ENCODE results near the gene FTSJ1.

Gene FTSJ1

GRCh38 chrX:48508400-48509244 is 32.6 kb downstream of the FTSJ1 start, which contains the start of gene PORCN:
TSS of gene PORCN (plus strand) at chrX:48508992. CDS start at chrX:48509821, 829 bp downstream.
- in situ Hi-C loops (cut with HindIII; ENCODE audit: low pct_ligation_motif_present, low sequenced_read_pairs), result no loop called here
- peak within 1 kb of the TSS; percentile 80 for H3K4me3 ChIP-seq (ENCODE audit: low read depth, low read length)
- TF ChIP-seq CTCF (IDR thresholded peaks at IDR 0.05; ENCODE audit: low read depth, low read length, missing control alignments), result no peak
- H3K27ac ChIP-seq, result peak within 1 kb of the TSS; percentile 70
- H3K36me3 ChIP-seq (replicated peaks), result no peaks in the 10 kb centered on the region
- H3K27me3 ChIP-seq (replicated peaks), result no peaks in the 10 kb centered on the region
- peak; percentile 35 for DNase-seq

- no peak for TF ChIP-seq CTCF (IDR thresholded peaks at IDR 0.05; ENCODE audit: low read depth, low read length, missing control alignments)
- peak overlapping the region; percentile 80 for H3K4me3 ChIP-seq (ENCODE audit: low read depth, low read length)
- in situ Hi-C loops (cut with HindIII; ENCODE audit: low pct_ligation_motif_present, low sequenced_read_pairs), result no loop called here
- peak overlapping the region; percentile 70 for H3K27ac ChIP-seq
- H3K27me3 ChIP-seq (replicated peaks), result no peaks in the 10 kb centered on the region
- no peak for DNase-seq
- H3K36me3 ChIP-seq (replicated peaks), result no peaks in the 10 kb centered on the region
These were observed 33.2 kb downstream of the FTSJ1 start for GRCh38 chrX:48509245-48509590.

DNA sequence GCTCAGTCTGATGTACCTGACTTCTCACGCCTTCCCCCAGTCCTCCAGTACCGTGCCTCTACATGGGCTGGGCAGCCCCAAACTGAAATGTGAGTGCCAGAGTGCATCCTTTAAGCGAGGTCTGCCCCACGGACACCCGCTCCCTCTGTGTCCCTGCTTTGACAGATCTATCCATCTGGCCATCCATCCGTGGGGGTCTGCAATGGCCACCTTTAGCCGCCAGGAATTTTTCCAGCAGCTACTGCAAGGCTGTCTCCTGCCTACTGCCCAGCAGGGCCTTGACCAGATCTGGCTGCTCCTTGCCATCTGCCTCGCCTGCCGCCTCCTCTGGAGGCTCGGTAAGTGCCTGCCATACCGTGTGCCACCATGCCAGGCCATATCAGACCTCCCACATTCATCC is 33.6 kb downstream of the FTSJ1 start:
- Histone ChIP-seq H3K27ac (no peak overlapping the region), H3K4me3 (ENCODE audit: low read depth, low read length) (peak overlapping the region; percentile 80), H3K36me3 (replicated peaks) (no peaks in the 10 kb centered on the region), H3K27me3 (replicated peaks) (no peaks in the 10 kb centered on the region)
- TF ChIP-seq CTCF (IDR thresholded peaks at IDR 0.05; ENCODE audit: low read depth, low read length, missing control alignments), result no peak
- DNase-seq, result no peak
- in situ Hi-C loops (cut with HindIII; ENCODE audit: low pct_ligation_motif_present, low sequenced_read_pairs), result no loop called here

GRCh38 chrX:48511560-48511959 is 35.6 kb downstream of the FTSJ1 start:
- H3K4me3 ChIP-seq (ENCODE audit: low read depth, low read length), result no peak overlapping the region
- H3K36me3 ChIP-seq (replicated peaks), result no peaks in the 10 kb centered on the region
- no peak for DNase-seq
- peak; percentile 68 for TF ChIP-seq CTCF (IDR thresholded peaks at IDR 0.05; ENCODE audit: low read depth, low read length, missing control alignments)
- no peak overlapping the region for H3K27ac ChIP-seq
- H3K27me3 ChIP-seq (replicated peaks), result no peaks in the 10 kb centered on the region
- in situ Hi-C loops (cut with HindIII; ENCODE audit: low pct_ligation_motif_present, low sequenced_read_pairs), result no loop called here

DNA sequence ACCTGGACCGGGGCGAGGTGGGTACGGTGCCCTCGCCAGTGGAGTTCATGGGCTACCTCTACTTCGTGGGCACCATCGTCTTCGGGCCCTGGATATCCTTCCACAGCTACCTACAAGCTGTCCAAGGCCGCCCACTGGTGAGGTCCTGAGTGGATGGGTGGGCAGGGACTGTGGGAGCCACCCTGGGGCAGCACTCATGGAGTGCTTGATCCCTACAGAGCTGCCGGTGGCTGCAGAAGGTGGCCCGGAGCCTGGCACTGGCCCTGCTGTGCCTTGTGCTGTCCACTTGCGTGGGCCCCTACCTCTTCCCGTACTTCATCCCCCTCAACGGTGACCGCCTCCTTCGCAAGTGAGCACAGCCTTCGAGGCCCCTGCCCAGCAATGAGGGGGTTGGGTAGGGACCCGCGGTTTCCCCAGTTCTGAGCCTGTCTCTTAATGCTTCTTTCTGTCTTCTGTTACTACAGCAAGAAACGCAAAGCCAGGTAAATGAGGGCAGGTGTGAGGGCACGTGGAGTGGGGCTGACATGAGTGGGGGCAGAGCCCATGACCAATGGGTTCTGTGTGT is 36.5 kb downstream of the FTSJ1 start:
- Histone ChIP-seq H3K4me3 (ENCODE audit: low read depth, low read length) (no peak overlapping the region), H3K27me3 (replicated peaks) (no peaks in the 10 kb centered on the region), H3K27ac (no peak overlapping the region), H3K36me3 (replicated peaks) (no peaks in the 10 kb centered on the region)
- TF ChIP-seq CTCF (IDR thresholded peaks at IDR 0.05; ENCODE audit: low read depth, low read length, missing control alignments), result no peak
- in situ Hi-C loops (cut with HindIII; ENCODE audit: low pct_ligation_motif_present, low sequenced_read_pairs), result no loop called here
- no peak for DNase-seq
